Stimulated activated CD8-positive, alpha-beta memory T cell treated with anti-CD3 and anti-CD28 coated beads, Interleukin-7, amount 100 ng/mL, for 4 hours (primary cell): ENCODE data around the gene OAS3.
"Not testable (repeated sequence)": the region's sequence is repeated elsewhere in the genome, so short reads cannot be mapped to it uniquely, and the experiment has no call there.

Experiments used
- DNase-seq, 2 donors: peaks; one replicate each; pipeline ENCODE4 v3.0.0-alpha.2; 2020; ENCODE audit warnings: low read depth in 2 of 2

OAS3 gene

DNA sequence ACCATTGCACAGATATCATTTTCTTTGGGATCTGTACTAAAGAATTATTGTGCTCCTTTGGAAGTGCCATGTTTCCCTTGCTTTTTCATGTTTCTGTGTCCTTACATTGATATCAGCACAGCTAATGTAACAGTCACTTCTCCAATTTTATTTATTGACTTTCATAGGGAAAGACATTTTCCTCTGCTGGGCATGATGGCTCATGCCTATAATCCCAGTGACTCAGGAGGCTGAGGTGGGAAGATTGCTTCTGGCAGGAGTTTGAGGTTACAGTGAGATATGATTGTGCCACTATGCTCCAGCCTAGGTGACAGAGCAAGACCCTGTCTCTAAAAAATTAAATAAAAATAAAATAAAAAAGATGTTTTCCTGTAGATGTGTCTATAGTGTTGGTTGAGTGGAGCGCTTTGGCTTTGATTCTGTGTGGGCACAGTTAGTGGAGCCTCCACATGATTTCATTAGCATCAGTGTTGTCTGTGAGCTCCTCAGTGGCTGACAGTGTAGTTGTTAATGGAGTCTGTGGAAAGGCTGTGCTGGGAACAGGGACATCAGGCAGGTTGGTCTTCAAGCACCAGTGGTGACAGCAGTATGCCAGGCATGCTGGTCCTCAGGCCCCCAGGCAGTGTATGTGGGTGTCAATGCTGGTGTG is 47.5 kb downstream of the OAS3 start:
- DNase-seq, result no peak

DNA sequence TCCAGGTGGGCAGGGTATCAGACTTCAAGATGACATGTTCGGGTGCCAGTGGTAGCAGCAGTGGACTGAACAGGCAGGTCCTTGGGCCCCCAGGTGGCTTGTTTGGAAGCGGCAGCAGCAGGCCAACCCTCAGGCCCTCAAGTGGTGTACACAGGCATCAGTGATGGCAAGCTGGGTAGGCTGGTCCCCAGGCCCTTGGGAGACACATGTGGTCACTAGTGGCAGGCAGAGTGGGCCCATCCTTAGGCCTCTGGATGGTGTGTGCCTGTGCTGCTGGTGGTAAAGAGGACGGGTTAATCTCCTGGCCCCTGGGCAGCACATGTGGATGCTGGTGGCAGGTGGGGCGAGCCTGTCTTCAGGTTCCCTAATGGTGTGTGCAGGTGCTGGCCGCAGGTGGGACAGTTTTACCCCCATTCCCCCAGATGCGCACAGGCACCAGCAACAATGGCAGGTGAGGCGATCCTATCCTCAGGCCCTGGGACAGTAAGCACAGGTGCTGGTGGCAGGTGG is 48.1 kb downstream of the OAS3 start:
- DNase-seq, result no peak

DNA sequence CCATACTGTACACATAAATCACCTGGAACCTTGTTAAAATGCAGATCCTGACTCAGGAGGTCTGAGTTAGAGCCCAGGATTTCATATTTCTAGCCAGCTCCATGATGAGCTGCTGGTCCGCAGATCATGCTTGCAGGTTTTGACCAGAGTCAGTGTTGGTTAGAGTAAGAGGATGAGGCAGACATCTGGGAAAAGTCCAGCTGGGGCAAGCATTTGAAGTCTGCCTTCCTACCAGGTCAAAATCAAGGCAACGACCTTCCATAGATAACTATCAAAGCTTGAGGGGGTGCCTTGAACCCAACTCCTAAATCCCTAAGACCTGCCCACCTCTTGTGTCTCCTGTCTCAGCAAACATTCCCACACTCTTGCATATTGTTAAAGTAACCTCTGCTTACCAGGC is 49.3 kb downstream of the OAS3 start:
- DNase-seq, result no peak

DNA sequence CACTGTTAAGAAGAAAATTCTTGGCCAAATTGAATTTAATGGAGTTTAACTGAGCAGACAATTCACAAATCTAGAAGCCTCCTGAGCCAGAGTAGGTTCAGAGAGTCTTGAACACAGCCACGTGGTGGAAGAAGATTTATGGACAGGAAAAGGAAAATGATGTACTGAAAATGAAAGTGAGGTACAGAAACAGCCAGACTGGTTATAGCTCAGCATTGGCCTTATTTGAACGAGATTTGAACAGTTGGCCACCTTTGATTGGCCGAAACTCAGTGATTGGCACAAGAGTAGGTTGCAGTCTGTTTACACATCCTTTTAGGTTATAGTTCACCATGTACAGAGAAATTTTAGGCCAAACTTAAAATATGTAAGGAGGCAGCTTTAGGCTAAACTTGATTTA is 50.0 kb downstream of the OAS3 start:
- DNase-seq, result no peak

DNA sequence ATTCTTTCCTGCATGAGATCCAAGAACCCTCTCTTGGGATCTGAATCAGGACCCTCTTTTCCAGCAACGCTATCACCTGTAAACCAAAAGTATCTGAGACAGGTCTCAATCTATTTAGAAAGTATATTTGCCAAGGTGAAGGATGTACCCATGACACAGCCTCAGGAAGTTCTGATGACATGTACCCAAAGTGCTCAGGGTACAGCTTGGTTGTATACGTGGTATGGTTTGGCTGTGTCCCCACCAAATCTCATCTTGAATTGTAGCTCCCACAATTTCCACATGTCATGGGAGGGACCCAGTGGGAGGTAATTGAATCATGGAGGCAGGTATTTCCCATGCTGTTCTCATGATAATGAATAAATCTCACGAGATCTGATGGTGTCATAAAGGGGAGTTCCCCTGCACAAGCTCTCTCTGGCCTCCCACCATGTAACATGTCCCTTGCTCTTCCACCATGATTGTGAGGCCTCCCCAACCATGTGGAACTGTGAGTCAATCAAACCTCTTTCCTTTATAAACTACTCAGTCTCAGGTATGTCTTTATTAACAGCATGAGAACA is 50.6 kb downstream of the OAS3 start:
- not testable (repeated sequence) for DNase-seq

DNA sequence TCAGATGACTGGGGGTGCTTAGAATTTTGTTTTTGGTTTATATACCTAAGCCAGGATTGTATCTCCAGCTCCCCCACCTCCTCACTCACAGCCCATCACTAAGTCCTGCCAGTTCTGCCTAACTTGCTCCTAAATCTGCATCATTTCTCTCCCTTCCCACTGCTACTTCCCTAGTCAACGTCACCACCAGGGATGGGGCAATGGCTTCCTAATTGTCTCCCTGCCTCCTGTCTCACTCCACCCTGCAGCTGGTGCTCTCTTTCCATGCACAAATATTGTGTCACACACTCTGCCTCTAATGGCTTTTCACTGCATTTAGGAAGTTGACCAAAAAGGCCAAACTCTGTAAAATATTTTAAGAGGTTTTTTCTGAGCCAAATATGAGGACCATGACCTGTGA is 51.5 kb downstream of the OAS3 start:
- DNase-seq, result no peak

DNA sequence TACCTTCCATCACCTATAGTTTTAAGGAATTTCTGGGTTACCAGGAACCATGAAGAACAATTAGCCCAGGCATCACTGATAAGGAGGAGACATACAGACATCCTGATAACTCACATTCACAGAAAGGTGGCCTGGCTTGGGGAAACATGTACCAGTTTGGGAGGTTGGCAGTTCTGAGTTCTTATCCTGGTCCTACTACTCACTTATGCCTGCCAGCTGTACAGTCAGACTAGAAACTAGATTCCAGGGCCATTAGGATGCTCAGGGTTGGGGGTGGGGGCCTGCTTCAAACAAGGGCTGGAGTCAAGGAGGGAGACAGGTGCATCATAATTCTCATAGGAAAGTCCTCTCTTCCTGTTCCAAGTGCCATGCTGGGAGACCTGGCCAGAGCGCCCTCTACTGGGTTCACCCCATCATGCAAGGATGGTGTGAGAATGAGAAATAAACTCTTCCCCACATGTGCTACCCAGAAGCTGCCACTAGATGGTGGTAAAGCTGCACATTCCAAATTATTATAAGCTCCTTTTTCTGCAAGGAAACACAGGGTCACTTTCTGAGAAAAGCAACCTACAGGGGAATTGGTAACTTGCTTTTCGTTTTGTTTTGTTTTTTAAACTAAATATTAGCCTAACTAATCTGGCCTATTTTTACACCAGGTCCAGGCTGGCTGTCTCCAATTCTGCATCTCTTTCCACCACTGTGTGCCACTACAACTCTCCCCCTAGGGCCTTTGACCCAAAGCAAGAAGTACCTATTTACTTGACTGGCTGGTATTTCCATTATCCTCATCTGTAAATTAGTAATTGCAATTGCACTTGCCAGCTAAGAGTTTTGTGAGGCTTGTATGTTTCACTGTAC is 54.5 kb downstream of the OAS3 start:
- DNase-seq, result peak; percentile 9 to 36

DNA sequence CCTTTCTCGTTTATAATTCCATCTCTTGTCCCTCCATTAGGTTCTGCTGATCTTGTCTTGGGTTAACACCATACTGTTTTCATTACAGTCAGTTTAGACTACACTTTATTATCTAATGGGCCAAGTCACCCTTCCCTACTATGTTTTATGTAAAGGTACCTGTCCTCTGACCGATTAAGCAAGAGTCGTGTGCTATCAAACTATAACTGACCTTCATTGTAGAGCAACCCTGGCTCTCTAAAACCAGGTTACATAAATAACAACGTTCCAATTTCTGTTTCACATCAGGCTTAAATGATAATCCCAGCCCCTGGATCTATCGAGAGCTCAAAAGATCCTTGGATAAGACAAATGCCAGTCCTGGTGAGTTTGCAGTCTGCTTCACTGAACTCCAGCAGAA is 56.7 kb downstream of the OAS3 start:
- DNase-seq, result no peak

DNA sequence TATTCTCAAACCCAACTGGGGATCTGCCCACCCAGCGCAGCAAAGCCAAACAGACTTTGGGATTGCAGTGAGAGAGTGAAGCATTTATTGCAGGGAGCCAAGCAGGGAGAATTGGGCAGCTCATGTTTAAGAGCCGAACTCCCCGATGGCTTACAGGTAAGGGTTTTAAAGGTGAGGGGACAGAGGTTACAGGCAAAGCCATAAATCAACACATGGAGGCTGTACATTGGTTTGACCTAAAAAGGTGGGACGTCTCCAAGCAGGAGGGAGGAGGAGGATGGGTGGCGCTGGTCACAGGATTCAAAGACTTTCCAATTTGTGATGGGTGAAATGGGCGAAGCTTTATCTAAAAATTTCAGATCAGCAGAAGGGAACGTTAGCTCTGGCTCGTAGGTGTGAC is 58.2 kb downstream of the OAS3 start:
- no peak for DNase-seq

DNA sequence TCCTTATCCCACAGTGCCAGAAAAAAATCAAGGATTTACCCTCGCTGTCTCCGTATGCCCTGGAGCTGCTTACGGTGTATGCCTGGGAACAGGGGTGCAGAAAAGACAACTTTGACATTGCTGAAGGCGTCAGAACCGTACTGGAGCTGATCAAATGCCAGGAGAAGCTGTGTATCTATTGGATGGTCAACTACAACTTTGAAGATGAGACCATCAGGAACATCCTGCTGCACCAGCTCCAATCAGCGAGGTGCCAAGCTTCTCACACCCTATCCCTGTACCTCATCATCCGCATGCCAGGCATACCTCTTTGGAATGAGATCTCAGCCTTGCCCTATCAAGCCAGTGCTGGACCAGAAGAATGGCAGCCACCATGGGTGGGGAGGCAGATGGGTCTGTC is 59.2 kb downstream of the OAS3 start:
- no peak for DNase-seq

DNA sequence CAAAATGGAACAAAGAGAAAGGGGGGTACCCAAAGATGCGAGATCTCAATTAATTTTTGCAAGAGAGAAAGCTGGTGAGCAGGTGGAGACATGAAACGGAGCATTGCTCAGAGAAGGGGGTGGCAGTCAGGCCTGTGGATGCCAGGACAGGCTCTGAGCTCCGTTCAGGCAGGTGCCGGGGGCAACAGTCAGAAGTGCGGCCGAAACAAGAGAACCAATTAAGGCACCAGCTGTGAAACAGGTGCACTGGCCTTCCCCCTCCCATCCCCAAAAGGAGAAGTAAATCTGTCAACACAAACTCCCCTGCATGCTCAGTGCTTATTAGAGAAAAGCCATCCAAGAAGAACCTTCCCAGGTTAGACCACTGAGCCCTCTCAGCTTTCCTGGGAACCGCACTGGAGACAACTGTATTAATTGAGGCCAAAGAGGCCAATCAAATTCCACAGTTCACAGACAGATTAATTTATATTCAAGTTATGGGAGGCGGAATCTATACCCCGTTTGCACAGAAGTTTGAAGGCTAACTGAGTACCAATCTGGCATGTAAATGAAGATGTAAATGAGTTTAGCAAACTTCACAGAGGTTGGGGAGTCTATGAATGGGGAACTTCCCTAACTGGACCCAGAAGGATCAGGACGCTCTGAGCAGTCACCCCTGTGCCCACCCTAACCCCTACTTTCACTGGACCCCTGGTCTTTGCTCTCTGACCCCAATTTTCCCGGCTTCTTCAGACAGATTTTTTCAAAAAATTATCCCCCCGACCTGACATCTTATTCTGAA is 60.9 kb downstream of the OAS3 start:
- DNase-seq, result no peak

DNA sequence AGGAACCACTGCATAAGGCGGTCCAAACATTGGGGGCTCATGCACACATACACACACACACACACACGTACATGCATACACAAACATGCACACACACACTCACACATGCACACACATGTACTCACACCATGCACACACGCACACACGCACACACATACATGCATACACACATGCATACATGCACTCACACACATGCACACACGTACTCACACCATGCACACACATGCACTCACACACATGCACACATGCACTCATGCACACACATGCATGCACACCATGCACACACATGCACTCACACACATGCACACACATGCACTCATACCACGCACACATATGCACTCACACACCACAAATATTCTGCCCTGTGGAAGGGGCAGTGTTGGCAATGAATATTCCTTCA is 62.2 kb downstream of the OAS3 start:
- no peak for DNase-seq

DNA sequence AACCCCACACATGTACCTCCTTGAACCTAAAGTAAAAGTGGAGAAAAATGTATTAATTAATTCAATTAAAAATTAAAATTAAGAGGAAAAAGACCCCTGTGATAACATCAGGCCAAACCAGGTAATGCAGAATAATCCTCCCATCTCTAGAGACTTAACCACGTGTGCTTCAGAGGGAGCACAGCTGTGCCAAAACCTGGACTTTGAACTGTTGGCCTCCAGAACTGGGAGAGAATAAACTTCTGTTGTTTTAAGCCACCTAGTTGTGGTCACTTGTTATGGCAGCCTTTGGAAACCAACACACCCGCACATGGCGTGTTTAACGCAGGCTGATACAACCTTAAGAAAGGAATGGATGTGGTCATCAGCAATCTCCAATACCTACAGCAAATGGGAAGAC is 63.9 kb downstream of the OAS3 start:
- no peak for DNase-seq

DNA sequence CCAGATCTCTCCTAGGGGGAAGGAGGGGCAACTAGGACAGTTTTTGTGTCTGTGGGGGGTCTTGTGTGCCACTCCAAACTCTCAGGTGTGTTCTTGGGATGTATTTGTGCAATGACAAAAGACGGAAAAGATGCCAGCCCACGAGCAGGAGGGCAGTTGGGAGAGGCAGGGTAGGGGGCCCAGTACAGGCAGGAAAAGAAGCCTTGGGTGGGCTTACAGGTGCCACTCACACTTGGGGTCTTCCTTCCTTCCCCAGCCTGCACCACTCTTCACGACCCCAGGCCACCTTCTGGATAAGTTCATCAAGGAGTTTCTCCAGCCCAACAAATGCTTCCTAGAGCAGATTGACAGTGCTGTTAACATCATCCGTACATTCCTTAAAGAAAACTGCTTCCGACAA is 64.4 kb downstream of the OAS3 start:
- no peak for DNase-seq

DNA sequence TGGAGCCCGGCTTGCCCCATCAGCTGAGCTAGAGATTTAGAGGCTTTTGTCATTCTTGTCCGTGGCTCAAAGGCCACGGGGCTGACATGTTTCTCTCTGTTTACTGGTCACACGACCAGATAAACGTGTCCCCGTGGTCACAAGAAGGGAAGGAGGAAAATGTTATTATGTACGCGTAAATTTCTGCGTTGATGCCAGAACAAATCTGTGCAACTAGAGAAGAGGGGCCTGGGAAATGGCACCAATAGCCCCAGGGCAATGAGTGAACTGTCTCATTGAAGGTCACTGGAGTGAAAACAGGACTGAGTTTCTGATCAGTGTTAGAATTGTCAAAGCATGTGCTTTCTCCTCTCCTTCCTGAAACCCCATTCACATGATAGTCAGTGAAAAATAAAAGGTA is 65.4 kb downstream of the OAS3 start:
- no peak for DNase-seq

DNA sequence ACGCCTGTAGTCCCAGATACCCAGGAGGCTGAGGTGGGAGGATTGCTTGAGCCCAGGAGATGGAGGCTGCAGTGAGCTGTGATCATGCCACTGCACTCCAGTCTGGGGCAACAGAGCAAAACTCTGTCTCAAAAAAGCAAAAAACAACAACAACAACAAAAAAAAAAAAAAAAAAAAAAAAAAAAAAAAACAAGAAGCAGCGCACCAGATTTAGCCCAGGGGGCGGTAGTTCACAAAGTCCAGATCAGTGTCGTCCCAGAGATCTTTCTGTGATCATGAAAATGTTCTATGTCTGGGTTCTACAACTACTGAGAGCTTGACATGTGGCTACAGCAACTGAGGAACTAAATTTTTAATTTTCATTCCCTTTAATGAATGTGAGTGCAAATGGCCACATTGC is 67.5 kb downstream of the OAS3 start:
- DNase-seq, result no peak

DNA sequence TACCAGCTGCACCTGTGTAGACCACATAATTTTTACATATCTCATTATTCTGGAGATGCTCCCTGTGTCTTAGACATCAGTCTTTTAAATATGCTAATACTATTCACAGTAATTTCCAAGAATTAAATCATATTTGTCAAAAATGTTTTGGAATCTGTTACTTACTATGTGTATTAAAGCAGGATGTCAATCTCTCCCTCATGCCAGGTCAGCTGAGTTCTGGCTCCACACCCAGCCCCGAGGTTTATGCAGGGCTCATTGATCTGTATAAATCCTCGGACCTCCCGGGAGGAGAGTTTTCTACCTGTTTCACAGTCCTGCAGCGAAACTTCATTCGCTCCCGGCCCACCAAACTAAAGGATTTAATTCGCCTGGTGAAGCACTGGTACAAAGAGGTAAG is 67.9 kb downstream of the OAS3 start:
- no peak for DNase-seq

DNA sequence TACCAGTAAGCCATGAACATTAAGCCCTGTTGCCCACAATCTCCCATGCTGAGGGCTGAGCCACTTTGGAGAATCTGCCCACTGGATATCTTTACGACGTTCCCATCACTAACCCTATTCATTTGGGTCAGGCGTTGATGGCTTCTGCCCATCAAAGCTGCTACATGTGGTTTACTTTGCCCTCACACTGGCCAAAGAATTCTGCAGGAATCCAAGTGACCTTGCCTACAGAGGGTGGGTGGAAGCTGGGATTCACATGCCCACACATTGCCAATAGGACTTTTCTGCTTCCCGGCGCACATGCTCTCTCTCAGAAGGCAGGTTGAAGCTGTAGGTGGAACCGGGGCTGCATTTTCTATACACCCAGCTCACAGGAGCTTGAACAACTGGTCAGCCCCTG is 68.4 kb downstream of the OAS3 start:
- DNase-seq, result no peak

DNA sequence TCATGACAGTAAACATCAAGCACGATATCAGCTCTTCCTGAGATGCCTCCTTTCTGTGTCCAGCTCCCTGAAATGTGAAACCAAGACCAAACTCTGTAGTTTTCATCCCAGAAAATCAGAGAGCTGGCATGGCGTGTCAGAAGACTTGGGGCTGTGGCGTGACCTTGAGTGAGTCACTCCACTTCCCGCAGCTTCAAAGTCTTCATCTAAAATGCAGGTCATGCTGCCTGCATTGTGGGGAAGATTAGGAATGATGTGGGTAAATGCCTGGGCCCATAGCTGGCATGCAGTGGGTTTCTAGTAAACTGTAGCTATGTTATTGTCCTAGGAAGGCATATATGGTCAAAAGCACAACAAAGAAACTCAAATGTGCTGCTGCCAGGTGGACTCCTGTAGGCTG is 68.9 kb downstream of the OAS3 start:
- no peak for DNase-seq

DNA sequence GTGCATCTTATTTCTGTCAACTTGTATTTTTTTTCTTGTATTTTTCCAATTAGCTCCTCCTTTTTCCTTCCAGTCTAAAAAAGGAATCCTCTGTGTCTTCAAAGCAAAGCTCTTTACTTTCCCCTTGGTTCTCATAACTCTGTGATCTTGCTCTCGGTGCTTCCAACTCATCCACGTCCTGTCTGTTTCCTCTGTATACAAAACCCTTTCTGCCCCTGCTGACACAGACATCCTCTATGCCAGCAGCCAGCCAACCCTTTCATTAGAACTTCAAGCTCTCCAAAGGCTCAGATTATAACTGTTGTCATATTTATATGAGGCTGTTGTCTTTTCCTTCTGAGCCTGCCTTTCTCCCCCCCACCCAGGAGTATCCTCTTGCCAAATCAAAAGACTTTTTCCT is 72.4 kb downstream of the OAS3 start:
- DNase-seq, result no peak

DNA sequence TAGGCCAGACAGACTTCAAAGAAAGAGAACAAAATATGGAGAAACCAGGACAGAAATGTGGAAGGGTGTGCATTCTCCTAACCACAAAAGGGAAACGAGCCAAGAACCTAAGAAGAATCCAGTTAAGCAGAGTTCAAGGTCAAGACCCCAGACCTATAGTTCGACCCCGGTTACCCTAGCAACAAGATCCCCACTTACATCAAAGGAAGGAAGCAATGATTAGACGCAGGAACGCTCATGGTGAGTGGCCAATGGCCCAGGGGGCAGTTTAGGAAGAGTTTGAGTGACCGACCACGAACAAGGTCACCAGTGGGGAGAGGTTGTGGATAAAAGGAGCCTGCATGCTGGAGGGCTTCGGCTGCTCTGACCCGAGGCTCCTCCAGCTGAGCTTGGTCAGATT is 76.3 kb downstream of the OAS3 start:
- DNase-seq, result no peak

DNA sequence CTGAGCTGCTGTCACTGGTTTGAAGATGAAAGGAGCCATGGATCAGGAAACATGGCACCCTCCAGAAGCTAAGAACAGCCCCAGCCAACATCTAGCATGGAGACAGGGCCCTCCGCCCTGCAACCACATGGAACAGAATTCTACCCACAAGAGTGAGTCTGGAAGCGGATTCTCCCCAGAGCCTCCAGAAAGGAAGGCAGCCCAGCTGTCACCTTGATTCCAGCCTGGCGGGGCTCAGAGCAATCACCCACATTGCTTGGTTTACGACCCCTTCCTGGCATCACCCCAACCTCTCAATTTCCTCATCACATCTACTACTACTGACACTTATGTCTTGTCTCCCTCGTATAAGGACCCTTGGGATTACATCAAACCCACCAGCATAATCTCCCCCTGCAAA is 78.5 kb downstream of the OAS3 start:
- DNase-seq, result no peak
